Measurements from ENCODE around the gene SMG9. TPM values are rescaled to one million over a fixed set of nuclear protein-coding genes. Genes with fewer than 3 reads are reported as not detected.
A peak's percentile ranks its signal among the peaks of the same experiment; 100 is the strongest.
"Not testable (repeated sequence)": the region's sequence is repeated elsewhere in the genome, so short reads cannot be mapped to it uniquely, and the experiment has no call there.

The SMG9 gene
- polyA plus RNA-seq, 3 donors = 1.3 to 26.1 (median 2.4) TPM

GRCh38 chr19:43766755-43767043 lies 11.9 kb upstream of the SMG9 start:
- intact Hi-C loops (cut with micrococcal nuclease) = loop anchor here in 1 of 2 donors (5.0 kb wide), 1 partner anchor 99 kb away; no protein-coding TSS in a partner anchor
- H3K4me1 Mint-ChIP-seq = peaks cover 87% of the 10 kb centered on the region

GRCh38 chr19:43765109-43765876 lies 10.5 kb upstream of the SMG9 start:
- 2% methylated on average over 9 of the region's 16 CpGs for WGBS (ENCODE audit: insufficient coverage)
- Histone ChIP-seq H3K27ac (ENCODE audit: low read depth in 1 of 2, low read length in 2 of 2) (peak overlapping the region; percentile 65 to 81), H3K4me3 (replicated peaks in 1 of 3; ENCODE audit: low read depth in 2 of 3, low read length in 3 of 3) (peak overlapping the region in 1 of 3 experiments; percentile 28), H3K36me3 (replicated peaks in 1 of 2; ENCODE audit: control insufficient read depth in 1 of 2, insufficient read depth in 2 of 2, low read length in 2 of 2) (peaks cover 30 to 34% of the 10 kb centered on the region in 2 donors), H2AFZ (ENCODE audit: insufficient read depth, low read depth, low read length, poor library complexity, severe bottlenecking) (no peak overlapping the region), H3K9me3 (replicated peaks in 1 of 2; ENCODE audit: control insufficient read depth in 1 of 2, insufficient read depth in 1 of 2, low read length in 2 of 2) (no peaks in the 10 kb centered on the region), H3K4me2 (replicated peaks; ENCODE audit: extremely low read depth, low read length, poor library complexity, severe bottlenecking) (peak overlapping the region; percentile 33), H3K27me3 (ENCODE audit: control insufficient read depth in 2 of 2, insufficient read depth in 2 of 2, low read length in 2 of 2) (no peaks in the 10 kb centered on the region), H3K4me1 (ENCODE audit: control insufficient read depth in 1 of 2, insufficient read depth in 2 of 2, low read length in 2 of 2) (peaks cover 70 to 73% of the 10 kb centered on the region in 2 donors), H3K9ac (ENCODE audit: insufficient read depth, low read length, poor library complexity, severe bottlenecking) (peak overlapping the region; percentile 36), H4K20me1 (ENCODE audit: insufficient read depth, low read length) (no peaks in the 10 kb centered on the region), H3K79me2 (ENCODE audit: insufficient read depth, low read length) (peaks cover 25% of the 10 kb centered on the region)
- H3K4me3 Mint-ChIP-seq = peak overlapping the region; percentile 16 to 69
- peak overlapping the region; percentile 90 to 98 (median 93) for H3K27ac Mint-ChIP-seq
- H3K9me3 Mint-ChIP-seq = peaks cover 0 to 2% (median 0%) of the 10 kb centered on the region in 7 donors
- peaks cover 77% of the 10 kb centered on the region for H3K4me1 Mint-ChIP-seq
- peak; percentile 89 to 97 (median 96) for DNase-seq
- intact Hi-C loops (cut with micrococcal nuclease) = loop anchor here in 1 of 2 donors (1.0 to 5.0 kb wide), 2 partner anchors 9 to 98 kb away; no protein-coding TSS in a partner anchor
- H3K36me3 Mint-ChIP-seq = peaks cover 30 to 50% of the 10 kb centered on the region in 2 donors
- TF ChIP-seq CTCF (IDR thresholded peaks at IDR 0.05) = no peak
- peaks cover 0 to 1% (median 0%) of the 10 kb centered on the region in 3 donors for H3K27me3 Mint-ChIP-seq (ENCODE audit: low read depth in 3 of 3)

More at GRCh38 chr19:43766755-43767043, 11.9 kb upstream of the SMG9 start:
- peaks cover 80 to 84% of the 10 kb centered on the region in 2 donors for H3K4me1 ChIP-seq (ENCODE audit: control insufficient read depth in 1 of 2, insufficient read depth in 2 of 2, low read length in 2 of 2)
- no peak overlapping the region for H3K9ac ChIP-seq (ENCODE audit: insufficient read depth, low read length, poor library complexity, severe bottlenecking)
- H3K9me3 Mint-ChIP-seq = peaks cover 0 to 2% (median 0%) of the 10 kb centered on the region in 7 donors
- no peak overlapping the region for H2AFZ ChIP-seq (ENCODE audit: insufficient read depth, low read depth, low read length, poor library complexity, severe bottlenecking)
- H3K4me2 ChIP-seq (replicated peaks; ENCODE audit: extremely low read depth, low read length, poor library complexity, severe bottlenecking) = peak overlapping the region; percentile 33
- H3K4me3 ChIP-seq (replicated peaks in 1 of 3; ENCODE audit: low read depth in 2 of 3, low read length in 3 of 3) = peak overlapping the region in 1 of 3 experiments; percentile 24
- no peaks in the 10 kb centered on the region for H4K20me1 ChIP-seq (ENCODE audit: insufficient read depth, low read length)
- H3K4me3 Mint-ChIP-seq = no peak overlapping the region
- peak overlapping the region; percentile 90 to 98 (median 93) for H3K27ac Mint-ChIP-seq
- H3K79me2 ChIP-seq (ENCODE audit: insufficient read depth, low read length) = peaks cover 29% of the 10 kb centered on the region
- peaks cover 44 to 47% of the 10 kb centered on the region in 2 donors for H3K36me3 ChIP-seq (replicated peaks in 1 of 2; ENCODE audit: control insufficient read depth in 1 of 2, insufficient read depth in 2 of 2, low read length in 2 of 2)
- H3K36me3 Mint-ChIP-seq = peaks cover 42 to 64% of the 10 kb centered on the region in 2 donors
- H3K27me3 ChIP-seq (ENCODE audit: control insufficient read depth in 2 of 2, insufficient read depth in 2 of 2, low read length in 2 of 2) = no peaks in the 10 kb centered on the region
- peak; percentile 56 for TF ChIP-seq CTCF (IDR thresholded peaks at IDR 0.05)
- WGBS (ENCODE audit: insufficient coverage) = 100% methylated on average over 1 of the region's 4 CpGs
- no peaks in the 10 kb centered on the region for H3K9me3 ChIP-seq (replicated peaks in 1 of 2; ENCODE audit: control insufficient read depth in 1 of 2, insufficient read depth in 1 of 2, low read length in 2 of 2)
- H3K27me3 Mint-ChIP-seq (ENCODE audit: low read depth in 3 of 3) = peaks cover 0 to 3% (median 0%) of the 10 kb centered on the region in 3 donors
- H3K27ac ChIP-seq (ENCODE audit: low read depth in 1 of 2, low read length in 2 of 2) = peak overlapping the region; percentile 65 to 81
- no peak for DNase-seq

- H4K20me1 ChIP-seq (ENCODE audit: insufficient read depth, low read length); H3K27me3 ChIP-seq (ENCODE audit: control insufficient read depth in 2 of 2, insufficient read depth in 2 of 2, low read length in 2 of 2); H3K9ac ChIP-seq (ENCODE audit: insufficient read depth, low read length, poor library complexity, severe bottlenecking); H3K9me3 ChIP-seq (replicated peaks in 1 of 2; ENCODE audit: control insufficient read depth in 1 of 2, insufficient read depth in 1 of 2, low read length in 2 of 2); DNase-seq; H3K9me3 Mint-ChIP-seq; H3K27me3 Mint-ChIP-seq (ENCODE audit: low read depth in 3 of 3); H2AFZ ChIP-seq (ENCODE audit: insufficient read depth, low read depth, low read length, poor library complexity, severe bottlenecking): not testable (repeated sequence)
- WGBS (ENCODE audit: insufficient coverage) = 72% methylated on average over 8 of the region's 8 CpGs
- peak overlapping the region; percentile 65 to 81 for H3K27ac ChIP-seq (ENCODE audit: low read depth in 1 of 2, low read length in 2 of 2)
- Mint-ChIP-seq H3K36me3 (peaks cover 25 to 44% of the 10 kb centered on the region in 2 donors), H3K4me1 (peaks cover 71% of the 10 kb centered on the region), H3K4me3 (peak overlapping the region in 1 of 2 donors; percentile 69), H3K27ac (peak overlapping the region; percentile 90 to 98 (median 93))
- peaks cover 24 to 28% of the 10 kb centered on the region in 2 donors for H3K36me3 ChIP-seq (replicated peaks in 1 of 2; ENCODE audit: control insufficient read depth in 1 of 2, insufficient read depth in 2 of 2, low read length in 2 of 2)
- peak overlapping the region; percentile 33 for H3K4me2 ChIP-seq (replicated peaks; ENCODE audit: extremely low read depth, low read length, poor library complexity, severe bottlenecking)
- H3K4me3 ChIP-seq (replicated peaks in 1 of 3; ENCODE audit: low read depth in 2 of 3, low read length in 3 of 3) = peak overlapping the region in 1 of 3 experiments; percentile 20
- peaks cover 21% of the 10 kb centered on the region for H3K79me2 ChIP-seq (ENCODE audit: insufficient read depth, low read length)
- intact Hi-C loops (cut with micrococcal nuclease) = loop anchor here in 1 of 2 donors (1.0 to 5.0 kb wide), 2 partner anchors 8 to 97 kb away; no protein-coding TSS in a partner anchor
- peaks cover 64 to 67% of the 10 kb centered on the region in 2 donors for H3K4me1 ChIP-seq (ENCODE audit: control insufficient read depth in 1 of 2, insufficient read depth in 2 of 2, low read length in 2 of 2)
Observed at GRCh38 chr19:43764684-43765083, 9.9 kb upstream of the SMG9 start.

Measured in CD14-positive monocyte (primary cell).